IPS-NIHi11 (cell line): ENCODE measurements around the gene MAN1C1.

Experiments used
- DNase-seq: peaks from one replicate; pipeline ENCODE4 v3.0.0; 2012; ENCODE audit warnings: mixed read lengths, low spot score

MAN1C1 gene

GRCh38 chr1:25817840-25818501 is 201.4 kb downstream of the MAN1C1 start:
- DNase-seq = no peak

- no peak for DNase-seq
Observed at GRCh38 chr1:25818569-25818968, 202.0 kb downstream of the MAN1C1 start.

- peak; percentile 96 for DNase-seq
Observed at GRCh38 chr1:25819491-25820246, 203.1 kb downstream of the MAN1C1 start, which contains the start of gene MTFR1L. MTFR1L (plus strand) TSS chr1:25819954; CDS start chr1:25823105, 3,151 bp downstream.

GRCh38 chr1:25820247-25821111 is 203.9 kb downstream of the MAN1C1 start:
- peak; percentile 77 for DNase-seq

- no peak for DNase-seq
Observed at GRCh38 chr1:25821112-25821476, 204.5 kb downstream of the MAN1C1 start.

- DNase-seq = no peak
Observed at GRCh38 chr1:25821630-25822091, 205.1 kb downstream of the MAN1C1 start.

GRCh38 chr1:25825605-25826004 is 209.0 kb downstream of the MAN1C1 start:
- DNase-seq = no peak

GRCh38 chr1:25826571-25826970 is 210.0 kb downstream of the MAN1C1 start:
- no peak for DNase-seq

GRCh38 chr1:25828491-25828890 is 211.9 kb downstream of the MAN1C1 start:
- no peak for DNase-seq

GRCh38 chr1:25829046-25829445 is 212.5 kb downstream of the MAN1C1 start:
- DNase-seq = no peak

- DNase-seq = no peak
Observed at GRCh38 chr1:25831569-25832196, 215.1 kb downstream of the MAN1C1 start.

GRCh38 chr1:25832336-25833037 is 215.9 kb downstream of the MAN1C1 start:
- DNase-seq = no peak

GRCh38 chr1:25833158-25833557 is 216.6 kb downstream of the MAN1C1 start:
- no peak for DNase-seq
